BE2C (cell line): ENCODE measurements around the gene SH2D1B.

Experiments used
- DNase-seq: peaks from one replicate; pipeline ENCODE4 v3.0.0-alpha.2; 2020
- H3K27me3 ChIP-seq: fragments of 250-450 bp; sonication (Bioruptor Pico); 2 replicates; pipeline ENCODE4 v1.5.1; 2020; ENCODE audit warnings: mild to moderate bottlenecking
- H3K36me3 ChIP-seq: fragments of 250-450 bp; sonication (Bioruptor Pico); 2 replicates; pipeline ENCODE4 v1.5.1; 2020; ENCODE audit warnings: mild to moderate bottlenecking
- H3K4me1 ChIP-seq: fragments of 250-450 bp; sonication (Bioruptor Pico); 2 replicates; pipeline ENCODE4 v1.5.1; 2020
- H3K4me3 ChIP-seq: 2 replicates; pipeline ENCODE4 v1.5.1; 2011; ENCODE audit warnings: low read depth, low read length
- H3K9me3 ChIP-seq: fragments of 250-450 bp; sonication (Bioruptor Pico); 2 replicates; pipeline ENCODE4 v1.5.1; 2020
- TF ChIP-seq, protein P1 (sequence below): IDR thresholded peaks from 2 replicates; pipeline ENCODE4 v1.5.1; 2012; ENCODE audit warnings: mild to moderate bottlenecking, low read depth, low read length

The SH2D1B gene

DNA sequence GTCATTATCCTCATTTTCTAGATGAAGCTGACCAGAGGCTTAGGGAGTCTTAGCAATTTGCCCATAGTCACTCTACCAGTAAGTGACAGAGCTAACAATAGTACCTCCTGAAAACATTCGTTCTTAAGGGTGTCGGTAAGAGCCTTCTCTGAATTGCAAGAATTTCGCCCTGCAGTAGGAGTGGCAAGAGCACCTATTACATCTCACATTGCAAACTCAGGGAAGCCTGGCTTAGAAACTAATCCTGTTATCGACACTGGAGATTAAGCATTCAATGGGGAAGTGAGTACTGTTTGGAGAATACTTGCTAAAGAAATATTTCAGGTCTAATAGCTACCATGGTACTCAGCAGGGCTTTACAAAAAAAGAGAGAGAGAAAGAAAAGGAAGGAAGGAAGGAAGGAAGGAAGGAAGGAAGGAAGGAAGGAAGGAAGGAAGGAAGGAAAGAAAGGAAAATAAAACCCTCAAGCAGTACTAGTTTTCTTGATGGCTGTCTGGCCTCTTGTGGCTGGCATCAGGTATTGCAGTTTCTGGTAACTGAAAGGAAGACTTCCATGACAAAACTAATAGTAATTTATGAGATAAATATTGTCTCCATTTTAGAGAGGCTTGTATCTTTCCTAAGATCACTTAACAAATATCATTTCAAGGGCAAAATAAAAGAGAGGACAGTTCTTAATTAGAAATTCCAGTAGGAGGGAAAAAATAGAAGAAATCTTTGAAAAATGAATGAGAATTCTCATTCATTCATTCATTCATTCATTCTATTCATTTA lies 20.0 kb downstream of the SH2D1B start:
- peak; percentile 34 for DNase-seq
- TF ChIP-seq, protein P1, sequence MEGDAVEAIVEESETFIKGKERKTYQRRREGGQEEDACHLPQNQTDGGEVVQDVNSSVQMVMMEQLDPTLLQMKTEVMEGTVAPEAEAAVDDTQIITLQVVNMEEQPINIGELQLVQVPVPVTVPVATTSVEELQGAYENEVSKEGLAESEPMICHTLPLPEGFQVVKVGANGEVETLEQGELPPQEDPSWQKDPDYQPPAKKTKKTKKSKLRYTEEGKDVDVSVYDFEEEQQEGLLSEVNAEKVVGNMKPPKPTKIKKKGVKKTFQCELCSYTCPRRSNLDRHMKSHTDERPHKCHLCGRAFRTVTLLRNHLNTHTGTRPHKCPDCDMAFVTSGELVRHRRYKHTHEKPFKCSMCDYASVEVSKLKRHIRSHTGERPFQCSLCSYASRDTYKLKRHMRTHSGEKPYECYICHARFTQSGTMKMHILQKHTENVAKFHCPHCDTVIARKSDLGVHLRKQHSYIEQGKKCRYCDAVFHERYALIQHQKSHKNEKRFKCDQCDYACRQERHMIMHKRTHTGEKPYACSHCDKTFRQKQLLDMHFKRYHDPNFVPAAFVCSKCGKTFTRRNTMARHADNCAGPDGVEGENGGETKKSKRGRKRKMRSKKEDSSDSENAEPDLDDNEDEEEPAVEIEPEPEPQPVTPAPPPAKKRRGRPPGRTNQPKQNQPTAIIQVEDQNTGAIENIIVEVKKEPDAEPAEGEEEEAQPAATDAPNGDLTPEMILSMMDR: peak; percentile 90
- H3K4me1 ChIP-seq: no peaks in the 10 kb centered on the region
- H3K4me3 ChIP-seq: no peak overlapping the region
- no peaks in the 10 kb centered on the region for H3K27me3 ChIP-seq
- H3K36me3 ChIP-seq: no peaks in the 10 kb centered on the region
- no peaks in the 10 kb centered on the region for H3K9me3 ChIP-seq

DNA sequence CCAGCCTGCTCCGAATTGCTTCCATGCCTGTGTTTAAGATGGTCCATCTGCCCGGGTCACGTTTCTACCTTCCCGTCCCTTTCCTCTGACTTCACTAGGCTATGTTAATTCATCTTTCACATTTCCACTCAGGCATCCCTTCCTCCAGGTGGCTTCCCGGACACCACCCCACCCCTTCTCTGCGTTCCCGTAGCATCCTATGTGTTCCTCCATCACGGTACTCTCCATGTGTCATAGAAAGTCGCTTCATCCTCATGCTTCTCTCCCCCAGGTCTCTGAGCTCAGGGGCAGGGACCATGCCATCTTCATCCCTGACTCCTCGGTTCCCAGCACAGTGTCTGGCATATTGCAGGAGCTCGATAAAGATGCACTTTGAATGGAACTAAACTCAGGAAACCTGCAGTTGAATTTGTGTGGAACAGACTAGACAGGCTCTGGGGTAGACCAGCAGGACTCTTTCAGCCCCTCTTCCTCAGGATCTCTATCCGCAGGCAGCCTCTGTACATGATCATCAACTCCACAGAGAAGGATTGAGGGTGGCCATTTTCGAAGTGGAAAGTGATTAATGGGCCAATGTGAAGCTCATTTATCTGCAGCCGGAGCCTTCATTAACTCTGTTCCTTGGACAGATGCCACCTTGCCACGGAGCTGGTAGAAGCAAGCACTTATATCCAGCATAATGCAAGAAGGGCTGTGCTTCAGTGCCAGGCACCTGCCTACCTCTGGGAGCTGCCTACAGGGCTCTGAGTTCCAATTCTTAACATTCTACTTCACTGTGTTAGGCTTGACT lies 21.3 kb downstream of the SH2D1B start:
- Histone ChIP-seq H3K9me3 (no peaks in the 10 kb centered on the region), H3K36me3 (no peaks in the 10 kb centered on the region), H3K4me1 (no peaks in the 10 kb centered on the region), H3K4me3 (no peak overlapping the region), H3K27me3 (no peaks in the 10 kb centered on the region)
- TF ChIP-seq, protein P1: no peak
- no peak for DNase-seq

DNA sequence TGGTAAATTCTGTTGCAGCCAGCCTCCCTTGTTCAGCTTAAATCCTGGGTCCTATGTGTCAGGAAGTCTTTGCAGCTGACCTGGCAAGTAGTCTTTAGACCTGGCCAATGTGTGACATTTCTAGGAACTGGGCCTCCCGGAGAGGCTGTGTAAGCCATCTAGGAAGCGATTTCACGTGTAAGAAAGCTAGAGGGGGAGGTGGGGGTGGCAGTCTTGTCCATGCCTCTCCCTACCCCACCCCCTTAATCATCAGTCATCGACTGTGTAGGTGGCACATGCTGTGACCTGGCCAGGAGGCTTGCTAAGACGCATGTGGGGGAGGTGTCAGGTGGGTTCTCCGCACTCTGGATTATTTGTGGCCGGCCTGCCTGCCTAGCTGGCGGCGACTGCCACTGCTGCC lies 22.0 kb downstream of the SH2D1B start:
- DNase-seq: no peak
- no peaks in the 10 kb centered on the region for H3K4me1 ChIP-seq
- H3K27me3 ChIP-seq: no peaks in the 10 kb centered on the region
- no peak overlapping the region for H3K4me3 ChIP-seq
- H3K9me3 ChIP-seq: no peaks in the 10 kb centered on the region
- H3K36me3 ChIP-seq: no peaks in the 10 kb centered on the region
- TF ChIP-seq, protein P1: no peak

DNA sequence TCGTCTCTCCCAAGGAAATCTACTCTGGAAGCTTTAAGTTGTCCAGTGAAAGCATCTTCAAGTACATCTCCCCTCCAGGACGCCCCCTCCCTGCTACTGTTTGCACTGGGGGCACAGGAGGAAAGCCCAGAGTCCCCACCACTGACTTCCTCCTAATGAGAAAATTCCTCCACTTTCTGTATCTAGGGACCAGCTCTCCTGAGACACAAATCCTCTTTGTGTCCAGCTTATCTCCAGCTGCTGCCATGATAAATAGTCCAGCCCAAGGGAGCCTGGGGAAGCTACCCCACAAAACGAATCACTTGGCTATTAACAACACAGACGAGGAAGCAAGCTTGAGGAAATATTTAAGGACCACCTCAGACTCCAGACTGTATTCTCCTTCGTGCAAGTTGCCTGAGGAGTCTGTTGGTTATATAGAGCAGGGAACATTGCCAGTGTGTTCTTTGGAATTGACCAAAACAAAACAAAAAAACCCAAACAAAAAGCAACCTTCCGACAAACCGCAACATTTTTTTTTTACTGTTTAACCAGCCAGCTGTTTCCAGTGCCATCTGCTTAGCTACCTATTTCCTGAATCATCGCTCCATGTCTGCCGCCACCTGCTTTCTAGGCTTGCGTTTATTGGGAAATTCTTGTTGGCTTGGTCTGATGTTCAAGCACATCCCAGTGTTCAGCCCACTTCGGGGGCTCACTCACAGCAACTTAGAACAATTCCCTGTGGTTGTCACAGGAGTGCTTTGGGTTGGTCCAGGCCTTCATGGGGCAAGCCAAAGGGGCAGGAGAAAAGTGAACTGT lies 22.7 kb downstream of the SH2D1B start:
- no peaks in the 10 kb centered on the region for H3K27me3 ChIP-seq
- H3K9me3 ChIP-seq: no peaks in the 10 kb centered on the region
- H3K4me3 ChIP-seq: no peak overlapping the region
- TF ChIP-seq, protein P1: no peak
- no peaks in the 10 kb centered on the region for H3K36me3 ChIP-seq
- H3K4me1 ChIP-seq: no peaks in the 10 kb centered on the region
- DNase-seq: no peak

DNA sequence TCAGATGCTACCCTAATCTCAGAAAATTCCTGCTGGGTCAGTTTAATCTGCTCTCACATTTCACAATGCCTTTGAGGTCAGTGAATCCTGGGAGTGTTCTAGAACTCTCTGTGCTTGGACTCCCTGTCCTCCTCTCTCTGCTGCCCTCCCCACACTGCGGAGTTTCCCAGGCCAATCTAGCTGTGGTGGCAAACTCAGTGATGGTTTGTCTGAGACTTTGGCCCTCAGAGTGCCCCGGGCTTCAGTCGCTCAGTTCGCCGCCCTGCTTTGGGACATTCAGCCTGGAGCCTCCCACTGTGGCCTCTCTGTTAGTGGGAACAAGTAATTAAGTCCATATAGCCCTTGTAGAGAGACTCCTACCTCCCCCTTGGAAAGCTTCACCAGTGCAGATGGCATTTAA lies 23.3 kb downstream of the SH2D1B start:
- H3K36me3 ChIP-seq: no peaks in the 10 kb centered on the region
- TF ChIP-seq, protein P1: no peak
- no peaks in the 10 kb centered on the region for H3K4me1 ChIP-seq
- H3K27me3 ChIP-seq: no peaks in the 10 kb centered on the region
- no peak for DNase-seq
- no peaks in the 10 kb centered on the region for H3K9me3 ChIP-seq
- H3K4me3 ChIP-seq: no peak overlapping the region
